Activated CD4-positive, CD25-positive, alpha-beta regulatory T cell treated with anti-CD3 and anti-CD28 coated beads, Interleukin-2, amount 50 U/mL, for 16 hours (primary cell): Measurements from ENCODE around the gene ZMIZ1.

ENCODE experiments used
- DNase-seq: peaks from one replicate; pipeline ENCODE4 v3.0.0-alpha.2; 2020; ENCODE audit warnings: low read depth, low spot score

Gene ZMIZ1

DNA sequence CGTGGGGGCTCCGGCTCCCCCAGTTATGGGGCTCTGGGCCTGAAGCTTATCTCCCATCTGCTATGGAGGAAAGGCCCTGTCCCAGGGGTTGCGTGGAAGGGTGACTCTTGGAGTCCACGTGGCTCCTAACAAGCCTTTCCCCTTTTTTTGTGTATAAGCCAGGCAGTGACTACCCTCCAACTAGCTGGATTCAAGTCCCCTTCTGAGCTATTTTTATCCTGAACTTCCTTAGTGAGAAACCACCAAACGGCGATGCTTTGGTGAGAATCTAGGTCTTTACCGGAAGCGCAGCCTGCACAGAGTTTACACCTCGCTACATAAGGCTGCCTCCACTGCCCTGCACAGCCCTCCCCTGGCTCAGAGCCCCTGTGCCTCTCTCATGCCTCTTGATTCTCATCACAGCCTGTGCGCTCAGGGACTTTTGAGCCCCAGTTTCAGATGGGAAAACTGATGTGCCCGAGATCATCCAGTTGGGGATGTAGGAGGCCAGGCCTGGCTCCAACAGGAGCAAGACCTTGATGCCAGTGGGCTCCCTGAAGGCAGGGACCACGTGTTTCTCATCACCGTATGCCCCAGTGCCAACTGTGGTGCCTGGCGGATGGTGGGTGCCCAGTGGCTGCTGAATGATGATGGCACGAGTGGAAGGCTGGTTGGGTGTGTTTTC, 176.2 kb downstream of the ZMIZ1 start:
- DNase-seq: no peak

DNA sequence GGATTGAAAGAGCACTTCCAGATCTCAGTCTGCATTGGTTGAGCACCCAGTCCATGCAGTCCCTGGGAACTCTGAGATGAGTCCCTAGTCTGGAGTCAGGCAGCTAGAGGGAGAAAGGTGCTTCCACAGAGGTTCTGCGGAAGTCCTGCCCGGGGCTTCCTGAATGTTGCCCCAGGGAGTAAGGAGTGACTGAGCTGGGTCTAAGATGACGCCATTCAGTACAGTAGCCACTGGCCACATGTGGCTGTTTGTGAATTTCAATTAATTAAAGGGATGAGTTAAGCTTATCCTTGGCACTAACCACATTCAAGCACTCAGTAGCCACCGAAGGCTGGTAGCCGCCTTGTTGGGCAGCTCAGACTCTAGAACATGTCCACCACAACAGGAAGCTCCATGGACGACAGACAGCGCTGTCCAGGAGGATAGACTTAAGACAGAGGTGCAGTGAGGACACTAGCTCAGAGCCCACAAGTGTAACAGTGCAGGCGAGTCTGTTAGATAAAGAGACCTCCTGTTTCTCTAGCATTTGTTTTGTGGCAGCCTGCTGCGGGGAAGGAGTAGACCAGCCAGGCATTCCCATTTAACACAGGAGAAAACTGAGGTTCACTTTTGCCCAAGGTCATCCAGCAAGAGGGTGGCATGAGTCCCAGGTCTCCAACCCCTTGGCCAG, 176.9 kb downstream of the ZMIZ1 start:
- DNase-seq: no peak

DNA sequence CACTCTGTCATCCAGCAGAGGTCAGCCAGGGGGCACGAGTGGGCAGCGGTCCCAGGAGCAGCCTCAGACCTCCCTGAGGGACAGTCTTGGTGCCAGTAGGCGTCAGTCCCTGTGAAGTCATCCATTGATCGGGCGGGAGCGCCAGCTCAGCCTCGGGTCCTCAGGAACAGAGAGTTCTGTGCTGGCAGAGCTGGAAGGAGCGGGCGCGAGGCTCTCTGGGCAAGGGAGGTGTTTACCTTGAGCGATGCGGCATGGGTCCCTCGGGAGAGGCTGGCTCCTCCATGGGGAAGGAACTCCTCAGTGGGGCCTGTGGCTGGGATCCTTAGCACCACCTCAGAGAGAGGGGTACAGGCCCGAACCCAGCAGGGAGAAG, 177.4 kb downstream of the ZMIZ1 start:
- DNase-seq: no peak

DNA sequence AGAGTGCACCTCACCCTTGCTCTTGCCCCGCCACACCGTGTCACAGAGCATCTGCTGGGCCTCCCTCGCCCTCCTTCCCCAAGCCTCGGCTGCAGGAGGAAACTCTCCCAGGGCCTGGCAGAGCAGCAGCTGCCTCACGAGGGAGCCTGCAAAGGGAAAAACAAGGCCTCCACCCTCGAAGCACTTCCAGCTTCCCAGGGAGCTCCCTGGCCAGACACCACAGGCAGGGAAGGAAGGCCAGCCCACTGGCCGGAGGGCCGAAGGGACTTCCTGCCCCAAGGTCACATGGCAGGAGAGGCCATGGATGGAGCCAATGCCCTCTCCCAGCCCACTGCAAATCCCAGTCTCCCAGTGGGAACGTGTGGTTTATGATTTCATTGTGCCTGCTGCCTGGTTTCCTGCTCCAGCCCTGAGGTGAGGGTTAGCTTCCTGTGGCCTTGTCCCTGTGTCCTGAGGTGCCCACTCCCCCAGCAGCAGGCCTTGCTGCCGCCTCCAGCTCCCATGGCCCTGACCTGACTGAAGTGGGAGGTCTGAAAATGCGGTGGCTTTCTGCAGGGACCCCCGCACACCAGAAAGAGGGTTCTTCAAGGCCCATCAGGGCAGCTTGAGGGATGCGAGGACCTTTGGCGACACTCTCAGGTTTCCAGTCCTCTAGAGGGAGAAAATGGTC, 178.0 kb downstream of the ZMIZ1 start:
- DNase-seq: no peak

DNA sequence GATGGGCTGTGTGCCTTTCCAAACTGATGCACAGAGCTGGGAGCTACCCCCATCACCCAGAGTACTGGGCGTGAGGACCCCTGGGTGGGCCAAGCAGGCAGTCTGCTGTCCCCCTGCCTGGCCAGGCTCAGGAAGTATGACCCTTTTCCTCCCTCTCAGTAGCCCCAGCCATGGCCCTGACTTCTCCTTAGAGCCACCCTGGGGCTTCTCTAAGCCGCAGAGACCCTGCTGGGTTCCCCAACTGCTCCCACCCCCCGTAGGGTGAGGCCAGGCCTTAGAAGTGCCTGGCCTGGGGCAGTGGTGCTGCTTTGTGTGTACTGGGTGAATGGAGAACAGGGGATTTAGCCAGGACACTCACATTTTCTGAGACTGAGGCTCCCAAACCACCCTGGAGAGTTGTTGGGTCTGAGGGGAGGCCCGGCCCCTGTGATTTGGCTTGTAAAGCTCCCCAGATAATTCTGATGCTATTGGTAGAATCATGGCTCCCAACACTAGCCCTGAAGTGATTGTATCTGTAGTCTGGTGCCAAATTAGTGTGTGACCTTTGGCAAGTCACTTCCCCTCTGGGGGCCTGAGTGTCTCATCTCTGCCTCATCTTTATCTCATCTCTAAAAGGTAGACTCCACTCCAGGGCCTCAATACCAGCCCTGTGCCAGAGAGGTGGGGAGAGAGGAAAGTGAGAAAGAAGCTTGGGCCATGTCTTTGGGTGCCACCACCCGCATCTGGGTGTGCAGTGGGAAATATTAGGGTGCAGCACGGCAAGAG, 178.8 kb downstream of the ZMIZ1 start:
- DNase-seq: no peak

DNA sequence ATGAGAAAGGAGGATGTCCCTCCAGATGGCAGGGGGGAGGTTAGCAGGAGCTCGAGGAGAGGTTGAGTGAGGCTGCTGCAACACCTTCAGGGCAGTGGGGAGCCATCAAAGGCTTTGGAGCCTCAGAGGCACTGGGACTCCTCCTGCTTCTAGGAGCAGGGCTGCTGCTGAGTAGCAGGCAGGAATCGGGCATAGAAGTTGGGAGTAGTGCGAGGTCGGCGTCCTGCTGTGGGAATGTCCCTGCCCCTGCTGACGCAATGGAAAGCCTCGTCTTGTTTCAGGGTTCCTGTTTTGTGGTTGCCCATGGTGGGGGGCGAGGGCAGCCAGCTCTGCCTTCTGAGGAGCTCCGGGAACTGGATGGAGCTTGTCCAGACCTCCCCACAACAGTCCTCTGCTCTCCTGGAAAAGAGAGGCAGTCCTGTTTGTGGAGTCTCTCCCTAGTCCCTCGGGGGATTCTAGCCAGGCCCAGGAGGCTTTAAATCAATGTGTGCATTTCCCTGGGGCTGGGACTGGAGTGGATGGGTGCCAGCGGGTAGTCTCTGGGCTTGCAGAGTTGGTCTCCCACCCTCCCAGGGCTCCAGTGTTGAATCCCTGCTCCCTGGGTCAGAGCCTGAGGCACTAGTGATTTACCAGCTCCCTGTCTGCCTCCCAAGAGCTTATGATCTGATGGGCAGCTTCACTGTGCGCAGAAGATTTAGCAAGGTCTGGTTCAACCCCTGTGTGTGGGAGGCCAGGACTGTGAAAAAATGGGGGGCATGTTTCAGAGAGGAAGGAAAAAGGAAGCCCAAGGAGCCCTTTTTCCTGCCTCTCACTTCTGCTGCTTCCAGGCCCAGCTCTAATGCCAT, 179.8 kb downstream of the ZMIZ1 start:
- DNase-seq: no peak

DNA sequence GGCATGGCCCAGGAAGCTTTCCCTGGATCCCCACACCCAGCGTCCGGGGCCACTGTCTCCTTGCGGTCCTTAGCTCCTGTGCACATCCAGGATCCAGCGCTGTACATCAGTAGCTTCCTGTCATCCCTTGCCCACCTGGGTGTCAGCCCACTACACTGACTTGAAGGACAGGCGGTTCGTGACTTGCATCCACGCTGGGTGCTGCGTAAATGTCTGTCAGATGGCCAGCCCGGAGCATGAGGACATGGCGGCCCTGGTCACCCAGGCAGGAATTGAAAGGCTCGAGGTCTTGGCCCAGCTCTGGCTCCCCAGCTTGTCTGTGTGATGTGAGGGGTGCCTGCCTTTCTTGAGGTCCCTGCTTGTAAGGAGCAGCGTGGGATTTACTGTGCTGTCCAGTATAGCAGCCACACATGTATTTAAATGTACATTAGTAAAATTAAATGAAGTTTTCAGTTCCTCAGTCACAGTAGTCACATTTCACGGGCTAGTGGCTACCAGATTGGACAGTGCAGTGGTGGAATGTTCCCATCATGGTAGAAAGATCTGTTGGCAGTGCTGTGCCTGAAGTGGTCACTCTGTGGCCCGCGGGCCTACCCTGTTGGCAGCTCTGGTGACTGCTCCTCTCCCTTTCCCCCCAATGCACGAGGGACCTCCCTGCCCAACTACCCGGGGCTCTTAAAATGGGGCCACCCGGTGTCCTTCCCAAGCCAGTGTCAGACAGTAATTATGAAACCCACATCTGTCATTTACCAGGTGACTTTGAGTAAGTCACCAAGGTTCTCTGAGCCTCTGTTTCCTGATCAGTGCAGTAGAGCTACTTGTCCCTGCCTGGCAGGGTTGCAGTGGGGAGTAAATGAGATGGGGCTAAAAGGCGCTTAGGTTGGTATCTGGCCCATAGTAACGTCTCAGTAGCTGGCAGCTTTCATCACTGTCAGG, 180.7 kb downstream of the ZMIZ1 start:
- DNase-seq: no peak

DNA sequence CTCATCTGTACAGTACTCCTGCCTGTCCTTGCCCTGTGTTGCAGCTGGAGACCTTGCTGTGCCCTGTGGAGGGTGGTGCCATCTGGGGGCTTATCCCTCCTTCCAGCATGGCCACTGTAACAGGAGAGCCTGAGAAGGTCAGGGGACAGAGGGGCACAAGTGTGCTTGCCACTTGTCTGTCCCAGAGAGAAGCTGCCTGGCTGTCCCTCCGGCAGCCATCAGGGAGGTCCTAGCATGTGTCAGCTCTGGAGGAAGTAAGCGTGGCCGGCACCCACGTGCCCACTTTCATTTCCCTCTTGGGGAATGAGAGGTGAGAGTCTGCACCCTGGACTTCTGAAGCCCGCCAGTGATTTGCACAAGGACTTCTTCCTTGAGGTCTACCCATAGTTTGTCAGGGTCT, 181.5 kb downstream of the ZMIZ1 start:
- no peak for DNase-seq

DNA sequence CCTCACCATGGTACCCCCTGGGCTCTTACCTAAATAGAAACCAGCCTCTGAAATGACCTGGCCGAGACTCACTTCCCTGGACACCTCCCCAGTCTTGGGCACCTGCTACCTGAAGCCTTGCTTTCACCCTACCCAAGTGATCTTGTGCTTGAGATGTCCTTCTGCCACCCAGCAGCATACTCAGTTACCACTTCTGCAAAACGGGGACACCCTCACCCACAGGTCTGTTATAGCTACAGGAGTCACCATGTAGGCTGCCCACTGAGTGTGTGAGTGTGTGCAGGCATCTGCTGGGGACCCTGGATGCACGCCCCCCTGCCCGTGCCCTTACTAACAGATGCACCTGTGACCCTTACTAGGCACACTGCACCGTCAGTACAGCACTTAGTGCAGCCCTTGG, 183.7 kb downstream of the ZMIZ1 start:
- DNase-seq: no peak

DNA sequence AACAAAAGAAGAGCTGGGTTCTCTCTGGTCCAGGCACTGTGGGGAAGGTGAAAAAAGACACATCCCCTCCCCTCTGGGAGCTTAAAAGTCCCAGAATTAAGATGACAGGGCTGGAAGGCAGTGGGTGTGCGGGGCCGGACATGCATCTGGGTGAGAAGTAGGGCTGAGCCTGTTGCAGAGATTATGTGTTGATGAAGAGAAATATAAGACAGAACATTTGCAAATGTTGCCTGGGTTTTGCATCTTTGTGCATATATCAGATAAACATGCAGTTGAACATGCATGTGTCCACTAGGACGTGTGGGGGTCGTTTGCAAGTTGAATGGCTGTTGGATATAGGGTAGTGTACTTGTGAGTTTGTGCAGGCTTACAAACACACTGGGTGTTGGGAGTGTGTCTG, 184.2 kb downstream of the ZMIZ1 start:
- DNase-seq: no peak

DNA sequence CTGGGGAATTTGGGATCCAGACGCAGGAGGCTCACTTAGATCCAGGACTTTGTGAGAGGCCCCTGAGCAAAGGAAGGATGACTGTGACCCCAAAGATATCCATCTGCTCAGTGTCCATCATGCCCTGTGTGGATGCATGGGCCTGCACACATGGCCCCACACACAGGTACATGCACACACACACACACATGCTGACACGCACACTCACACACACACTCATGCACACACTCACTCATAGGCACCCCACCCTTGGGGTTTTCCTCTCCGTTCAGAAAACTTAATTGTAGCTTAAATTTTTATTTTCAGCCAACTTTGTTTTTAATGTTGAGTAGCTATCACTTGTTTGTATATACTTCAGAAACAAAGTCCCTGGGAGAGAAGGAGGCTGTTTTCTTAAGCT, 184.9 kb downstream of the ZMIZ1 start:
- no peak for DNase-seq

DNA sequence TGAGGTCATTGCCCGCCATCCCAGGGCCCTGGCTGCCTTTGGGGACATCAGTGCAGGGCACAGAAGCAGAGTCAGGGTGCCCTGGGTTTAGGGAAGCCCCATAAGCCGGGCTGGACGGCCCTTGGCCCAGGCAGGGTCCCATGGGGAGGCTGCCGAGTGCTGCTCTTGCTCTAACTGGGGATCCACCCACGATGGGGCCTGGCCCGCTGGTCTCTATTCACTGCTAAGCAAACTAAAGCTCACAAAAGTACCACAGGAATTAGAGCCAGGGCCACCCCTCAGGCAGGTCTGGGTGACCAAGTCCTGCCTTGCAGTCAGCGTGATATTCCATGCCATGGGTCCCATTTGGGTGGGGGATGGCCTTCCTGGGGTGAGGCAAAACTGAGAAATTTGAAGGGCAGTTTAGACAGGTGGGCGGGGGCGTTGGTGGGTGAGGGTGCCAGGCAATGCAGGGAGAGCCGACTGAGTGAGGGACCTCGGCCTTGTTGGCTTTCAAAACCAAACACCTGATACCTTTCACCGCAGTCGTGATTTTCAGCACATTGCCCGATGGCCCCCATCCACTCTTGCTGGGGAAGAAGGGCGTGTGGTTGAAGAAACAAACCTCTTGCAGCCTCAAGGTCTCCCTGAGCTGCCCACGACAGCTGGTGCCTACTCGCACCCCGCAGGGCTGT, 185.7 kb downstream of the ZMIZ1 start:
- DNase-seq: no peak

DNA sequence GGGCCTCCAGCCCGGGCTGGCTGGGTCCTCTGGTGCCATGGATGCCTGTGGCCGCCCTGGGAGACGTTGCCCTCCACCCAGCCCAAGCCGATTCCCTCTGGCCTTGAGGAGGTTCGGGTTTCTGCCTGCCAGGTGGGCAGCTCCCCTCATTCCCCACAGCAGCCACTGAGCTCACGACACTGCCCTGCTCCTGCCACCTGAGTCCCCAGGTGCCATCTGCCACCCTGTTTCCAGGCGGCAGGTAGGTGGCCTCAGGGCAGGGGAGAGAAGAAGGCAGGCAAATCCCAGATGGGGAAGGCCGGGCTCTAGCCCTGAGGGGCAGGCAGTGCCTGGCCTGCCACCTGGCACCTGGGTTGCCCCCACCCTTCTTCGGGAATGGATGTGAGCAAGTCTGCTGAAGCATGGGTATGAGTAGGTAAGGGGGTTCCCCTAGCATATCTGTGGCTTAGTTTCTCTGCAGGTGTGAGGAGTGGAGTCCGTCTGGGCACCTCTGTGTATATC, 186.3 kb downstream of the ZMIZ1 start:
- no peak for DNase-seq

DNA sequence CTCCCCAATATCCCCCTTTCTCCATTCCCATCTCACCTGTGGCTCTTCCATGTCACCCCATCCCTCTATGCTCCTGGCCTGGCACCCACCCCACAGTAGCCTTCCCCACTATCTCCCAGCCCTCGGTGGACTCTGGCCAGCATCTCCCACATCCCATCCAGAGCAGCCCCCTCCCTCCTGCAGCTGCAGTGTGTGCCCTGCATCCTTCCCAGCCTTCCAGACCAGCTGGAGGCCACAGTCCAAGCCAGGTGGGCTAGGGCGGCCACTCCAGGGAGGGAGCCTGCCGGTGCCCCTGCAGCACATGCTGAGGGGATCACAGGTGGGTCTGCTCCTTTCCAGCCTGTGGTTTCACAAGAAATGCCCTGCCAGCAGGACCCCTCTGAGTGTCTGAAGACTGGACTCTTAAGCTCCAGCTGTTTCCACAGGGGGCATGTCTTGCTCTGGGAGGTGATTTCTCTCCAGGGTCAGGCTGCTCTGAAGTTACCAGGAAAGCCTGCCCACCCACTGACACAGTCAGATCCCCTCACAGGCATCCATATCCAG, 187.6 kb downstream of the ZMIZ1 start:
- DNase-seq: no peak

DNA sequence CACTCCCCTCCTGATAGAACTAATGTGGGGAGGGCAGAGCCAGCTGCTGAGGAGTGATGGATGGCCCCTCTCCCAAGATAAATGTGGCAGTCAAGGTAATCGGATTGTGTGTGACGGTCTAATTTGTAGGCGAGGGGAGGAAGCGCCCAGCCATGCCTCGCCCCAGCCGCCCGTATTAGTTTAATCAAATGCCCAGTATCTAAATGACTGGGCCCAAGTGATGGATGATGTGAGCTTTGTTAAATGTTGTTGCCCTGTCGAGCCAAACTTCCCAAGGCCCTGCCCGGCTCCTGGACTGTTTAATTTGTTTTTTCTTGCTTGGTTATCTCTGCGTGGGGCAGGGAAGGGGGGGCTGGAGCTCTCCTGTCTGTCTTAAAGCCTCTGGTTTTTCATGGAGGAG, 190.1 kb downstream of the ZMIZ1 start:
- DNase-seq: no peak

DNA sequence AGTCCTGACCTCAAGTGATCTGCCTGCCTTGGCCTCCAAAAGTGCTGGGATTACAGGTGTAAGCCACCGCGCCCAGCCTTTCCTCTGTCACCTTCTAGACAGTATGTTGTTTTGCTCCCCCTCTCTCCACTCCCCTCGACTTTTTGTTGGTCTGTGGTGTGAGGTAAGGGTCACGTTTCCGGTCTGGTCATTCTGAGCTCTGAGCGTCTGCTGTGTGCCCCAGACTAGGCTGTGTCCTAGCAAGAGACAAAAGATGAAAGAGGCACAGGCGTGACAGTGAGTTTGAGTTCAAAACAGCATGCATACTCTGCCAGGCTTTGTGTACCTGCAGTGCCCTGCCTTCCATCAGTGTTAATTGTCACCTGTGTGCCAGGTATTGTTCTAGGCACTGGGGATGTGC, 191.1 kb downstream of the ZMIZ1 start:
- DNase-seq: no peak

DNA sequence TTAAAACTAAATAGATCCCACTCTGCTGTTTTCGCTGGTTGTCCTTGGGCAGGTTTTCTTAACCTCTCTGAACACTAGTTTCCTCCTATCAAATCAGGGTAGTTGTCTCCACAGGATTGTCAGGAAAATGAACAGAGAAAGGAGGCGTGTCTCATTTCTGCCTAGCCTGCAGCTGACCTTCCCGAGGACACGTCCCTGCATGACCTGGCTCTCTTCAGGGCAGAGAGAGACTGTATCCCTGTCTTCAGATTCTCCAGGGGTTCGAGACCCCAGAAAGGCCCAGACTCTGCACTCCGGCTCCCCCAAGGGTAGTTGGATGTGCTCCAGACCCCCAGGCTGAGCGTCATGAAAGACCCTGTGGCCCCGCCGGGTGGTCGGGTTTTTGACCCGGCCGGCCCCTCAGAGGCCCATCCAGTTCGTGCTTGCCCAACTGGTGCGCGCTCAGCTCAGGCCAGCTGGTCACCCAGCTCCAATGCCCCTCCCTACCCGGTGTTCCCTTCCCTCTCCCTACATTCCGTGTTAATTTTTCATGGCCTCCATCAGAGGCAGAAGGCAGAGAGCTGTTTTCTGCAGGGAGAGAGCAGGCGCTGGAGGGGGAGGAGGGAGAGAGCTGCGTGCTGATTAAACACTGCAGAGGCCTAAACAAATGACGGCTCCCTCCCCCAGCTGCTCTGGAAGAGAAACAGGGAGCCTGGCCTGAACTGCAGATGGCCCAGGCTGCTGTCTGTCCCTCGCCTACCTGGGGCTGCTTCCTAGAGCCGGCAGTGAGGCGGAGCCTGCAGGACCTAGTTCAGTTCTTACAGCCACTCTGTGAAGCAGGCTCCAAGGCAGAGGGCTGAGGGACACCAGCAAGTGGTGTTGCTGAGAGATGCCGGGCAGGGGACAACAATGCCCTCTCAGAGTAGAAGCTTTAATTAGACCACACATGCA, 192.3 kb downstream of the ZMIZ1 start:
- no peak for DNase-seq

DNA sequence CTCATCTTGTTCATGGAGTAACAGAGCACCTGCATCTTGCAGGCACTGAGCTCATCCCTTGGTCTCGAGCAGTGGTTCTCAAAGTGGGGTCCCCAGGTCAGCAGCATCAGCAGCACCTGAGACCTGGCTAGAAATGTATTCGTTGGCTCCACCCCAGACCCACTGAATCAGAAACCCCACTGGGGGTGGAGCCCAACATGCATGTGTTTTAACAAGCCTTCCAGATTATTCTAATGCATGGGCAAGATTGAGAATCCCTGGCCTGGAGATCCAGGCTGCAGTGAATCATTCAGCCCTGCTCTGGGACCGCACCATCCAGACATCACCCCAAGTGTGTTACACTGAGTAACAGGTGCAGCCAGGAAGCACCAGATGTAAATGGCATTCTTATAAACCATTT, 193.4 kb downstream of the ZMIZ1 start:
- DNase-seq: no peak
